ENCODE data around the gene GPR137. TPM values are rescaled to one million over a fixed set of nuclear protein-coding genes. Genes with fewer than 3 reads are reported as not detected.

Gene GPR137
- total RNA-seq, 1 donor from 2014 or later: 52.5 TPM

GRCh38 chr11:64296830-64297698 lies 11.4 kb downstream of the GPR137 start:
- peak overlapping the region; percentile 2 for H3K4me3 Mint-ChIP-seq (ENCODE audit: unreplicated experiment)
- H3K36me3 Mint-ChIP-seq (ENCODE audit: unreplicated experiment): no peaks in the 10 kb centered on the region
- peaks cover 10% of the 10 kb centered on the region for H3K9me3 Mint-ChIP-seq (ENCODE audit: unreplicated experiment)
- TF ChIP-seq CTCF (IDR thresholded peaks at IDR 0.05; ENCODE audit: partially characterized antibody, unreplicated experiment): no peak
- peaks cover 2% of the 10 kb centered on the region for H3K4me1 Mint-ChIP-seq (ENCODE audit: low read depth, unreplicated experiment)
- H3K27me3 Mint-ChIP-seq (ENCODE audit: unreplicated experiment): peaks cover 49% of the 10 kb centered on the region
- DNase-seq: no peak
- H3K27ac Mint-ChIP-seq (ENCODE audit: unreplicated experiment): no peak overlapping the region

GRCh38 chr11:64297699-64298358 lies 12.2 kb downstream of the GPR137 start:
- peak overlapping the region; percentile 2 for H3K4me3 Mint-ChIP-seq (ENCODE audit: unreplicated experiment)
- H3K9me3 Mint-ChIP-seq (ENCODE audit: unreplicated experiment): peaks cover 10% of the 10 kb centered on the region
- TF ChIP-seq CTCF (IDR thresholded peaks at IDR 0.05; ENCODE audit: partially characterized antibody, unreplicated experiment): no peak
- H3K27ac Mint-ChIP-seq (ENCODE audit: unreplicated experiment): no peak overlapping the region
- H3K4me1 Mint-ChIP-seq (ENCODE audit: low read depth, unreplicated experiment): peaks cover 2% of the 10 kb centered on the region
- DNase-seq: no peak
- H3K27me3 Mint-ChIP-seq (ENCODE audit: unreplicated experiment): peaks cover 46% of the 10 kb centered on the region
- no peaks in the 10 kb centered on the region for H3K36me3 Mint-ChIP-seq (ENCODE audit: unreplicated experiment)

GRCh38 chr11:64298966-64299846 lies 13.6 kb downstream of the GPR137 start:
- peaks cover 2% of the 10 kb centered on the region for H3K4me1 Mint-ChIP-seq (ENCODE audit: low read depth, unreplicated experiment)
- H3K27me3 Mint-ChIP-seq (ENCODE audit: unreplicated experiment): peaks cover 37% of the 10 kb centered on the region
- peaks cover 7% of the 10 kb centered on the region for H3K9me3 Mint-ChIP-seq (ENCODE audit: unreplicated experiment)
- no peaks in the 10 kb centered on the region for H3K36me3 Mint-ChIP-seq (ENCODE audit: unreplicated experiment)
- no peak overlapping the region for H3K27ac Mint-ChIP-seq (ENCODE audit: unreplicated experiment)
- TF ChIP-seq CTCF (IDR thresholded peaks at IDR 0.05; ENCODE audit: partially characterized antibody, unreplicated experiment): no peak
- DNase-seq: peak; percentile 37
- peak overlapping the region; percentile 64 for H3K4me3 Mint-ChIP-seq (ENCODE audit: unreplicated experiment)

- peak within 1 kb of the TSS; percentile 70 for H3K4me3 Mint-ChIP-seq (ENCODE audit: unreplicated experiment)
- no peak for TF ChIP-seq CTCF (IDR thresholded peaks at IDR 0.05; ENCODE audit: partially characterized antibody, unreplicated experiment)
- DNase-seq: no peak
- peaks cover 33% of the 10 kb centered on the region for H3K27me3 Mint-ChIP-seq (ENCODE audit: unreplicated experiment)
- H3K36me3 Mint-ChIP-seq (ENCODE audit: unreplicated experiment): no peaks in the 10 kb centered on the region
- no peak within 1 kb of the TSS for H3K27ac Mint-ChIP-seq (ENCODE audit: unreplicated experiment)
- peaks cover 7% of the 10 kb centered on the region for H3K9me3 Mint-ChIP-seq (ENCODE audit: unreplicated experiment)
- H3K4me1 Mint-ChIP-seq (ENCODE audit: low read depth, unreplicated experiment): peaks cover 2% of the 10 kb centered on the region
Observed at GRCh38 chr11:64299847-64300648, 14.4 kb downstream of the GPR137 start, which contains the start of gene CATSPERZ. CATSPERZ (plus strand) TSS chr11:64300358; CDS start chr11:64300411, 53 bp downstream.

Data from glutamatergic neuron (in vitro differentiated cells).